Medulla oblongata (tissue), 1 donor: ENCODE data around the gene TRPV5.
A peak's percentile ranks its signal among the peaks of the same experiment; 100 is the strongest.
"Not testable (repeated sequence)": the region's sequence is repeated elsewhere in the genome, so short reads cannot be mapped to it uniquely, and the experiment has no call there.

Experiments
- DNase-seq: peaks from one replicate; pipeline ENCODE4 v3.0.0-alpha.2; 2015; ENCODE audit errors: extremely low spot score

The TRPV5 gene

DNA sequence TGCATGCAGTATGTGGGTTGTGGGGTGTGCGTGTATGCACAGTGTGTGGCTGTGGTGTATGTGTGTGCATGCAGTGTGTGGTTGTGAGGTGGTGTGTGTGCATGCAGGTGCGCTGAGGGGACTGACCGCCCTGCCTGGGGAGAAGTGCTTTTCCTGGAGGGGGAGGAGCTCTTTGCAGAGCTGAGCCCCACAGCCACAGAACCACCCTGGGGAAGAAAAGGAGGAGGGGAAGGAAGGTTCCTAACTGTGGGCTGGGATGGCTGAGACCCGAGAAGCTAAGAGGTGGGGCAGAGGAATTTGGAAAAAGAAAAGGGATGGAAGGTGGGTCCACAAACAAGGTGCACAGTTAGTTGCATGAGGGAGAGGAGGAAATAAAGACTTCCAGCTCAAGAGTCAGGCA is at the start of gene TRPV5:
TRPV5 (minus strand) TSS at position 123 of the 400 bp plus-strand sequence. CDS start 287 bp downstream, outside the sequence.
- DNase-seq: no peak

GRCh38 chr7:142978402-142978801 is 44.9 kb upstream of the TRPV5 start:
- DNase-seq: not testable (repeated sequence)

GRCh38 chr7:142974626-142975025 is 41.1 kb upstream of the TRPV5 start:
- DNase-seq: no peak

GRCh38 chr7:142969183-142969582 is 35.6 kb upstream of the TRPV5 start:
- peak; percentile 35 for DNase-seq

GRCh38 chr7:142968229-142968628 is 34.7 kb upstream of the TRPV5 start:
- no peak for DNase-seq

- no peak for DNase-seq
Measured at GRCh38 chr7:142964502-142965246, 31.1 kb upstream of the TRPV5 start.

- no peak for DNase-seq
Measured at GRCh38 chr7:142963993-142964392, 30.4 kb upstream of the TRPV5 start.

GRCh38 chr7:142962991-142963390 is 29.4 kb upstream of the TRPV5 start:
- DNase-seq: no peak

- DNase-seq: no peak
Measured at GRCh38 chr7:142961973-142962926, 28.7 kb upstream of the TRPV5 start, which contains the start of gene KEL. Gene KEL, minus strand, starts transcription at chr7:142962363. Its CDS starts 157 bp downstream, at chr7:142962206.

- DNase-seq: no peak
Measured at GRCh38 chr7:142961595-142961972, 28.0 kb upstream of the TRPV5 start.

DNA sequence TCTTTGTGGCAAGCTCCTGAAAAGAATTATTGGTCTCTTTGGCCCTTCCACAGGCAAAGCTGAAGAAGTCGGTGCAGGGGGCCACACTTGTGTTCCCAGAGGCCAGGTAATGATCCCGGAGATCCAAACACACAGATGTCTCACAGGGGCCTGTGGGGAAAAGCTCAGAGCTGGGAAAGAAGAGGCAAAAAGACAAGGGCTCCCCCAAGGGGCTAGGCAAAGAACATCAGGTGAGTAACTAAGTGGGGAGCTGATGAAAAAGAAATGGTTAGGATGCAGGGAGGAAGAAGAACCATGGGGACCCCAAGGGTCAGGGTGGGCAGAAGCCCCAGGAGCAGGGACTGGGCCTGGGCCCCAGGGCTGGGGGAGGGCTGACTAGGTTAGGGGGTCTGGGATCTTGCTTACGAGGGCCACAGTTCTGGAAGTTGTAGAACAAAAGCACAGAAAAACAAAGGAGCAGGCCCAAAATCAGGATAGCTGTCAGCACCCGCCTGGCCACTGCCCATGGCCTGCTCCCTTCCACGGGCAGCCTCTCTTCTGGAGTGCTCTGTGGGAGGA is 27.5 kb upstream of the TRPV5 start:
- DNase-seq: no peak

DNA sequence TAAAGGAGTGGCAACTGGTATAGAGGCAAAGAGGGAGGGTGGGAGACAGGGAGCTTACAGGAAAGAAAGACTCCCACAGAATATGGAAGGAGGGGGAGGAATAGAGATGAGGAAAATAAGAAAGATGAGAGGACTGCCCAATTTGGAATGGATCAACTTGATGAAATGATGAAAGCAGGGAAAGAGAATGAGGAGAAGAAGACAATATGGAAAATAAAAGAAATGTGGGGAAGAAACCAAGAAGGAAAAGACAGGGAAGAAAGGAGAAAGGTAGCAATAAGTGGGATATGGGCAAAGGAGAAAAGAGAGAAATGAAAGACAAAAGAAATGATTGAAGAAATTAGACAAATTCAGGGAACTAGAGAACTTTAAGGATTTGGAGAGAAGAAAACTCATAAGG is 25.7 kb upstream of the TRPV5 start:
- no peak for DNase-seq

GRCh38 chr7:142957723-142958122 is 24.2 kb upstream of the TRPV5 start:
- DNase-seq: no peak

DNA sequence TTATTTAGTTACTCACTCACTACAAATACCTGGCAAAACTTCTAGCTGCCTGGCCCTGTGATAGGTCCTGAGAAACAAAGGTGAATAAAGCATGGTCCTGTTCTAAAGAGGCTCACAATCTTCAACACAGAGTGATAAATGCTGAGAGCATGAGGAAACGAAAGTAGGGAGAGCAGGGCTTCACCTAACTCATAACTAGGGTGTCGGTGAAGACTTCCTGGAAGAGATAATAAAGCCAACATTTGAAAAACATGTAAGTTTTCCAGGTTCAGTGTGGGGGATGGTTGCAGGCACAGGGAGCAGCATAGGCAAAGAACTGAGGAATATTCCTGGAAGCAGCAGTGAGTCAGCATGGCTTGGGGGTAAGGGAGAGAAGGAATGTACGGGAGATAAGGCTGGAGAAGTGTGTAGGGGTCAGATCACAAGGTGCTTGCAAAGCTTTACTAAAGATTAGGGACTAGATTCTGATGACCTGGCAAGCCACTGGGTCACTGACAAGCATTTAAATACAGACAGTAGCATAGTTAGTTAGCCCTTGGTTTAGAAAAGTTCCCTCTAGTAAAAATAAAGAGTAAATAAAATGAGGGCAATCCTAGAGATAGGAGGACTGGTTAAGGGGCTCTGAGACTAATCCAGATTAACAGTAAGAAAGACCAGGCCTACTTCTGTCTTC is 23.5 kb upstream of the TRPV5 start:
- no peak for DNase-seq

GRCh38 chr7:142954680-142955268 is 21.2 kb upstream of the TRPV5 start:
- DNase-seq: no peak

DNA sequence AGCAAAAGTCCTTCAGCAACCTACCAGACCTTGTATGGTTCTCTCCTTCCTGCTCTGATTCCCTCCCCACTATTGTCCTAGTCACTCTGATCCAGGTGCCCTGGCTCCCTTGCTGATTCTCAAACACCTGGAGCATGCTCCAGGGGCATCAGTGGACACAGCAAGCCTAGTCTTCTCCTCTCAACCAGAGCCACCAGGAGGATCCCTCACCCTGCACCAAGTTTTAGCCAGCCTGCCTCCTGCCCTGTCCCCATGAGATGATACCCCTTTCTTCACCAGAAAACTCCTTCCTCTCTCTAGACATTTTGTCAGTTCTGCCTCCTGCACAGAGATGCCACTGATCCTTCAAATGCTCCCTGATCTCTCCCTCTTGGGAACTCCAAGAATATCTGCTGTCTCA is 16.7 kb upstream of the TRPV5 start:
- DNase-seq: no peak

DNA sequence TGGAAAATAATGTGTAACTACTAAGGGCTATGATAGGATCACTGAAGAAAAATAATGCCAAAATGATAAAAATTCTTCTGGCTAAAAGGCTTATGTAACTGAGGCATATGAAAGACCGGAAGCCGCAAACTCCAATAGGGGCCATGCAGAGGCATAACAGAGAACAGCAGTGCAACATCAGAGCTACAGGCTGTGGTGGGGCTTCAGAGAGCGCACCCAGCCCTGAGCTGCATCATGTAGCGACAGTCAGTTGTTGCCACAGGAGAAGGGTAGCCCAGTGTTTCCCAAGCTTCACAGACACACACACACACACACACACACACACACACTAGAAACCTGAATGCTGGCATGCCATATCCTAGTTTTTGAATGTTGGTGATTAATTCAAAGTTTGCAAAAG is 15.1 kb upstream of the TRPV5 start:
- no peak for DNase-seq

GRCh38 chr7:142945001-142945400 is 11.5 kb upstream of the TRPV5 start:
- no peak for DNase-seq

- DNase-seq: no peak
Measured at GRCh38 chr7:142943706-142944268, 10.2 kb upstream of the TRPV5 start.

DNA sequence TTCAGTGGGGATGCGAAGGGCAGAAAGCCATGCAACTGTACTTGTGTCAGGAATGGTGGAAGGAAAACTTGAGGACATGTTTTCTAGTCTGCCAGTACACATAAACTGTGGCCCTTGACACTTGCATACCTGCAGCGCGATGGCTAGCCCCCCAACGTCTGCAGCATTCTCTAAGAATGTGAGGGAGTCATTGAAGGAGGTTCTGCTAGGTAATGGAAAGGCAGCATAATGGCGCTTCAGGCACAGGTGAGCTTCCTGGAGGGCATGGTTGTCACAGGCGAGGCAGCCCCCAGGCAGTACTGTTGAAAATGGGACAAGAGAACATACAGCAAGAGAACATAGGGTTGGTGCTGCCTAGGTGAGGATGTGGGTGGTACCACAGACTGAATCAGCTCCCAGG is 9.2 kb upstream of the TRPV5 start:
- DNase-seq: no peak

DNA sequence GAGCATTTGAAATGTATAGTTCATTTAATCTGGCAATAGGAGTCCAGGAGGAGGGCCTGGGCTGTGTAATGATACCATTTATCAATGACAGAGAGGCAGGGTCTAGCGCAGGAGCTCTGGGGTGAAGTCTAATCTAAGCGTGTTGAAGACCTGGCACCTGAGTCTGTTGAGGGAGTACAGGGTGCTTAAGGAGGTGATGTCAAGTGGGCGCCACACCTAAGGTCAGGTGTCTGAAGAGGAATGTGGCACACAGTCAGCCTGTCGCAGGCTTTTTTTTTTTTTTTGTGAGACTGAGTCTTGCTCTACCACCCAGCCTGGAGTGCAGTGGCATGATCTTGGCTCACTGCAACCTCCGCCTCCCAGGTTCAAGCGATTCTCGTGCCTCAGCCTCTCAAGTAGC is 8.0 kb upstream of the TRPV5 start:
- DNase-seq: no peak
